ENCODE measurements around the gene RAI1. TPM values are rescaled to one million over a fixed set of nuclear protein-coding genes. Genes with fewer than 3 reads are reported as not detected.

Gene RAI1
- total and polyA plus RNA-seq, 10 of the 15 experiments (the other 5 are each of a cell fraction or from before 2014, with no cell fraction given) = 0.66 to 37.7 (median 6.0) TPM

DNA sequence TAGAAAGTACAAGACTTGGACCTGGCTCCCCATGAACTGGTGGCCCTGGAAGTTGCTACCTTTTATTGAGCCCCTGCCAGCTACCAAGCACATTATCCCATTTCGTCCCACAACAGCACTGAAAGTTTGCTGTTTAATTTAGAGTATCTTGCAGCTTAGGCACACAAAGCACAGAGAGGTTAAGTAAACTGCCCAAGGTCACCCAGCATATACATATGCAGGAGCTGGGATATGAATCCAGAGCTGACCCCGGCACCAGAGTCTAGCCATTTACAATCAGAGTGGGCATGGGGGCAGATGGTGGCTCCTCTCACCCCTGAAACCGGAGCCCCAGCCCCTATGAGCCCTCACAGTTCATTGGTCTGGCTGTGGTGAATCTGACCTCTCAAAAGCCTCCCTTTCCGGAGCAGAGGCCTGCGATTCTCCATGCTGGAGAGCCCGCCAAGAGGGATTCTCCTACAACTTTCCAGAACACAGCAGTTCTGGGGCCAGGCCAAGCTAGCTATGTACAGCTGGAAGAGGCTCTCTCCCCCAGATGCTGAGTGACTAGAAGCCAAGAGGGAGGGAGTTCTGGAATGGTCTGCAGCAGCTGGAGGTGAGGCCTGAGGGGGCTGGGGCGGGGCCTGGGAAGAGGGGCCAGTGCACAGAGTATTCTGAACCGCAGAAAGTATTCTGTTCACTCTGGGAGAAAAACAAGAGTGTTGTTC lies 97.2 kb downstream of the RAI1 start:
- no peaks in the 10 kb centered on the region; the same call in 1 of the 2 replicates for H3K79me2 ChIP-seq (ENCODE audit: control insufficient read depth, insufficient read depth, low read length)
- peaks cover 4% of the 10 kb centered on the region; the same call in 1 of the 2 replicates for H3K4me1 ChIP-seq (ENCODE audit: control insufficient read depth, insufficient read depth, low read length)
- H3K4me2 ChIP-seq (ENCODE audit: control insufficient read depth, insufficient read depth) = no peak overlapping the region
- H3K9me3 ChIP-seq (replicated peaks; ENCODE audit: control insufficient read depth, insufficient read depth, low read length) = no peaks in the 10 kb centered on the region
- no peak overlapping the region for H3K4me3 ChIP-seq
- intact Hi-C loops (cut with micrococcal nuclease; ENCODE audit: unreplicated experiment) = no loop called here
- ChIA-PET RAD21 (ENCODE audit: unreplicated experiment) (no interaction called here), POLR2A (no interaction called here), SMC1A (ENCODE audit: uncharacterized antibody, unreplicated experiment) (interaction anchor here (1.2 kb wide), 1 partner anchor 44 kb away, joined by 4 read pairs; no protein-coding TSS in a partner anchor), CTCF (interaction anchor here (1.0 kb wide), 1 partner anchor 30 kb away, joined by 3 read pairs; no protein-coding TSS in a partner anchor)
- ATAC-seq (no peak), DNase-seq (ENCODE audit: low read depth, low spot score) (no peak), FAIRE-seq (no peak)
- 78% methylated on average over 8 of the region's 8 CpGs for WGBS (ENCODE audit: insufficient coverage, insufficient replicate concordance, low lambda C conversion rate, missing lambda C conversion rate)
- H2AFZ ChIP-seq (ENCODE audit: control insufficient read depth, low read depth, low read length) = no peak overlapping the region
- no peak overlapping the region for H3K27ac ChIP-seq (ENCODE audit: control insufficient read depth, insufficient read depth)
- BruUV-seq (replicated peaks) = no TSS peak
- no peaks in the 10 kb centered on the region; the same call in 1 of the 2 replicates for H4K20me1 ChIP-seq (ENCODE audit: control insufficient read depth, insufficient read depth)
- H3K36me3 ChIP-seq (ENCODE audit: control insufficient read depth in 2 of 2, insufficient read depth in 2 of 2, low read length in 1 of 2) = no peaks in the 10 kb centered on the region; a peak in 1 of 4 replicates
- H3K27me3 ChIP-seq (replicated peaks in 1 of 2; ENCODE audit: control insufficient read depth in 2 of 2, insufficient read depth in 2 of 2, low read length in 1 of 2) = no peaks in the 10 kb centered on the region
- in situ Hi-C loops (cut with MboI) = no loop called here
- no peak overlapping the region for H3K9ac ChIP-seq (ENCODE audit: control insufficient read depth, insufficient read depth, low read length)
- TF ChIP-seq MYC (IDR thresholded peaks at IDR 0.05; ENCODE audit: insufficient read depth, insufficient read length, insufficient replicate concordance, low read length, severe bottlenecking) (no peak), POLR2AphosphoS5 (IDR thresholded peaks at IDR 0.05; ENCODE audit: low read length) (no peak), SREBF2 (IDR thresholded peaks at IDR 0.05; ENCODE audit: low read length) (no peak), FOS (IDR thresholded peaks at IDR 0.05; ENCODE audit: borderline replicate concordance, extremely low read depth, insufficient read length) (no peak), EP300 (IDR thresholded peaks at IDR 0.05; ENCODE audit: borderline replicate concordance in 1 of 2, control insufficient read depth in 1 of 2, low read depth in 2 of 2, low read length in 2 of 2) (no peak), ZZZ3 (IDR thresholded peaks at IDR 0.05; ENCODE audit: control insufficient read depth, insufficient read length, low read depth) (no peak), KLF5 (IDR thresholded peaks at IDR 0.05; ENCODE audit: partially characterized antibody) (no peak), TAF1 (IDR thresholded peaks at IDR 0.05; ENCODE audit: borderline replicate concordance, low read depth, low read length) (no peak), NFXL1 (IDR thresholded peaks at IDR 0.05; ENCODE audit: borderline replicate concordance) (no peak), EGR1 (IDR thresholded peaks at IDR 0.05; ENCODE audit: borderline replicate concordance in 1 of 2, low read depth in 2 of 2, low read length in 2 of 2) (no peak), CREB1 (IDR thresholded peaks at IDR 0.05; ENCODE audit: low read depth) (no peak)
- TF ChIP-seq, protein P1, sequence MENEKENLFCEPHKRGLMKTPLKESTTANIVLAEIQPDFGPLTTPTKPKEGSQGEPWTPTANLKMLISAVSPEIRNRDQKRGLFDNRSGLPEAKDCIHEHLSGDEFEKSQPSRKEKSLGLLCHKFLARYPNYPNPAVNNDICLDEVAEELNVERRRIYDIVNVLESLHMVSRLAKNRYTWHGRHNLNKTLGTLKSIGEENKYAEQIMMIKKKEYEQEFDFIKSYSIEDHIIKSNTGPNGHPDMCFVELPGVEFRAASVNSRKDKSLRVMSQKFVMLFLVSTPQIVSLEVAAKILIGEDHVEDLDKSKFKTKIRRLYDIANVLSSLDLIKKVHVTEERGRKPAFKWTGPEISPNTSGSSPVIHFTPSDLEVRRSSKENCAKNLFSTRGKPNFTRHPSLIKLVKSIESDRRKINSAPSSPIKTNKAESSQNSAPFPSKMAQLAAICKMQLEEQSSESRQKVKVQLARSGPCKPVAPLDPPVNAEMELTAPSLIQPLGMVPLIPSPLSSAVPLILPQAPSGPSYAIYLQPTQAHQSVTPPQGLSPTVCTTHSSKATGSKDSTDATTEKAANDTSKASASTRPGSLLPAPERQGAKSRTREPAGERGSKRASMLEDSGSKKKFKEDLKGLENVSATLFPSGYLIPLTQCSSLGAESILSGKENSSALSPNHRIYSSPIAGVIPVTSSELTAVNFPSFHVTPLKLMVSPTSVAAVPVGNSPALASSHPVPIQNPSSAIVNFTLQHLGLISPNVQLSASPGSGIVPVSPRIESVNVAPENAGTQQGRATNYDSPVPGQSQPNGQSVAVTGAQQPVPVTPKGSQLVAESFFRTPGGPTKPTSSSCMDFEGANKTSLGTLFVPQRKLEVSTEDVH (IDR thresholded peaks at IDR 0.05; ENCODE audit: low read depth, partially characterized antibody) = no peak
- TF ChIP-seq, protein P2, sequence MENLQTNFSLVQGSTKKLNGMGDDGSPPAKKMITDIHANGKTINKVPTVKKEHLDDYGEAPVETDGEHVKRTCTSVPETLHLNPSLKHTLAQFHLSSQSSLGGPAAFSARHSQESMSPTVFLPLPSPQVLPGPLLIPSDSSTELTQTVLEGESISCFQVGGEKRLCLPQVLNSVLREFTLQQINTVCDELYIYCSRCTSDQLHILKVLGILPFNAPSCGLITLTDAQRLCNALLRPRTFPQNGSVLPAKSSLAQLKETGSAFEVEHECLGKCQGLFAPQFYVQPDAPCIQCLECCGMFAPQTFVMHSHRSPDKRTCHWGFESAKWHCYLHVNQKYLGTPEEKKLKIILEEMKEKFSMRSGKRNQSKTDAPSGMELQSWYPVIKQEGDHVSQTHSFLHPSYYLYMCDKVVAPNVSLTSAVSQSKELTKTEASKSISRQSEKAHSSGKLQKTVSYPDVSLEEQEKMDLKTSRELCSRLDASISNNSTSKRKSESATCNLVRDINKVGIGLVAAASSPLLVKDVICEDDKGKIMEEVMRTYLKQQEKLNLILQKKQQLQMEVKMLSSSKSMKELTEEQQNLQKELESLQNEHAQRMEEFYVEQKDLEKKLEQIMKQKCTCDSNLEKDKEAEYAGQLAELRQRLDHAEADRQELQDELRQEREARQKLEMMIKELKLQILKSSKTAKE (IDR thresholded peaks at IDR 0.05; ENCODE audit: low read depth, poor library complexity, severe bottlenecking) = no peak
- TF ChIP-seq, protein P3, sequence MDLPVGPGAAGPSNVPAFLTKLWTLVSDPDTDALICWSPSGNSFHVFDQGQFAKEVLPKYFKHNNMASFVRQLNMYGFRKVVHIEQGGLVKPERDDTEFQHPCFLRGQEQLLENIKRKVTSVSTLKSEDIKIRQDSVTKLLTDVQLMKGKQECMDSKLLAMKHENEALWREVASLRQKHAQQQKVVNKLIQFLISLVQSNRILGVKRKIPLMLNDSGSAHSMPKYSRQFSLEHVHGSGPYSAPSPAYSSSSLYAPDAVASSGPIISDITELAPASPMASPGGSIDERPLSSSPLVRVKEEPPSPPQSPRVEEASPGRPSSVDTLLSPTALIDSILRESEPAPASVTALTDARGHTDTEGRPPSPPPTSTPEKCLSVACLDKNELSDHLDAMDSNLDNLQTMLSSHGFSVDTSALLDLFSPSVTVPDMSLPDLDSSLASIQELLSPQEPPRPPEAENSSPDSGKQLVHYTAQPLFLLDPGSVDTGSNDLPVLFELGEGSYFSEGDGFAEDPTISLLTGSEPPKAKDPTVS (IDR thresholded peaks at IDR 0.05; ENCODE audit: low read depth, low read length) = no peak
- TF ChIP-seq, protein P4, sequence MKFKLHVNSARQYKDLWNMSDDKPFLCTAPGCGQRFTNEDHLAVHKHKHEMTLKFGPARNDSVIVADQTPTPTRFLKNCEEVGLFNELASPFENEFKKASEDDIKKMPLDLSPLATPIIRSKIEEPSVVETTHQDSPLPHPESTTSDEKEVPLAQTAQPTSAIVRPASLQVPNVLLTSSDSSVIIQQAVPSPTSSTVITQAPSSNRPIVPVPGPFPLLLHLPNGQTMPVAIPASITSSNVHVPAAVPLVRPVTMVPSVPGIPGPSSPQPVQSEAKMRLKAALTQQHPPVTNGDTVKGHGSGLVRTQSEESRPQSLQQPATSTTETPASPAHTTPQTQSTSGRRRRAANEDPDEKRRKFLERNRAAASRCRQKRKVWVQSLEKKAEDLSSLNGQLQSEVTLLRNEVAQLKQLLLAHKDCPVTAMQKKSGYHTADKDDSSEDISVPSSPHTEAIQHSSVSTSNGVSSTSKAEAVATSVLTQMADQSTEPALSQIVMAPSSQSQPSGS (IDR thresholded peaks at IDR 0.05; ENCODE audit: low read length) = no peak
